Panc1 (cell line): ENCODE results near the gene ECHS1. TPM values are rescaled to one million over a fixed set of nuclear protein-coding genes. Genes with fewer than 3 reads are reported as not detected.

ENCODE experiments used
- ATAC-seq: fragments of 200-7000 bp; cut with Tn5 transposase; 2 replicates; pipeline ENCODE4 v1.9.1; 2020; ENCODE audit warnings: mild to moderate bottlenecking, moderate library complexity
- Bru-seq: library from RNA; stranded (reverse); fragments of 400-500 nt; gene quantifications from one replicate; lab custom pipeline; 2021; lab: Mats Ljungman, UMichigan
- BruChase-seq, 2 experiments: library from RNA; stranded (reverse); fragments of 400-500 nt; gene quantifications; one replicate each; lab custom pipeline; 2021; lab: Mats Ljungman, UMichigan
- BruUV-seq: library from RNA; stranded (reverse); fragments of 400-500 nt; replicated peaks from 2 replicates; lab custom pipeline; 2021; lab: Mats Ljungman, UMichigan
- CTCF ChIA-PET: fragments of 300-600 bp; sonication (Branson Sonifier 250); formaldehyde crosslinking; loops from one replicate; lab custom pipeline; 2022; ENCODE audit warnings: antibody characterized with exemption; lab: Charles Lee
- POLR2A ChIA-PET: fragments of 300-600 bp; sonication (Branson Sonifier 250); formaldehyde crosslinking; loops from one replicate; lab custom pipeline; 2022; ENCODE audit warnings: antibody characterized with exemption; lab: Charles Lee
- DNase-seq: peaks from one replicate; pipeline ENCODE4 v3.0.0-alpha.2; 2010; ENCODE audit warnings: low read depth, low spot score
- H3K27ac ChIP-seq: 2 replicates; pipeline ENCODE4 v1.5.1; 2011; ENCODE audit warnings: mild to moderate bottlenecking, low read length, inconsistent platforms
- H3K27me3 ChIP-seq: fragments of 200-500 bp; sonication (Bioruptor generic); 2 replicates; pipeline ENCODE4 v1.6.0; 2014; ENCODE audit warnings: low read length, inconsistent platforms; ENCODE audit not compliant: control insufficient read depth, insufficient read depth
- H3K36me3 ChIP-seq: fragments of 200-500 bp; sonication (Bioruptor generic); 2 replicates; pipeline ENCODE4 v1.5.1; 2014; ENCODE audit warnings: inconsistent platforms, mild to moderate bottlenecking, low read length, moderate library complexity; ENCODE audit not compliant: control insufficient read depth, insufficient read depth
- H3K4me1 ChIP-seq: 2 replicates; pipeline ENCODE4 v1.5.1; 2011; ENCODE audit warnings: inconsistent platforms, mild to moderate bottlenecking, low read length, moderate library complexity; ENCODE audit not compliant: control insufficient read depth, insufficient read depth
- H3K4me3 ChIP-seq, 2 experiments: 2 replicates each; pipeline ENCODE4 v1.5.1; 2011 to 2012; ENCODE audit warnings: low read depth in 2 of 2, low read length in 2 of 2, mild to moderate bottlenecking in 2 of 2, inconsistent platforms in 1 of 2, moderate library complexity in 1 of 2
- H3K9me3 ChIP-seq: fragments of 200-500 bp; sonication (Bioruptor generic); 2 replicates; pipeline ENCODE4 v1.5.1; 2014; ENCODE audit warnings: low read depth, mild to moderate bottlenecking, inconsistent platforms, low read length, moderate library complexity; ENCODE audit not compliant: control insufficient read depth, insufficient read depth
- CTCF ChIP-seq: fragments of 450-650 bp; IDR thresholded peaks from 2 replicates; pipeline ENCODE4 v1.5.1; 2017; ENCODE audit warnings: mild to moderate bottlenecking
- POLR2AphosphoS5 ChIP-seq: IDR thresholded peaks from 2 replicates; pipeline ENCODE4 v1.6.1; 2012; ENCODE audit warnings: mild to moderate bottlenecking, low read depth, low read length, moderate library complexity
- SIN3A ChIP-seq: IDR thresholded peaks from 2 replicates; pipeline ENCODE4 v1.6.1; 2012; ENCODE audit warnings: low read depth, mild to moderate bottlenecking, low read length, moderate library complexity, borderline replicate concordance; ENCODE audit not compliant: insufficient read depth
- TCF7L2 ChIP-seq: IDR thresholded peaks from 2 replicates; pipeline ENCODE4 v1.6.1; 2011; ENCODE audit warnings: mild to moderate bottlenecking, low read depth, low read length, inconsistent platforms
- in situ Hi-C: cut with HindIII; loops from 2 replicates; pipeline ENCODE4 v1.10.0; 2016; ENCODE audit warnings: low sequenced_read_pairs, low pct_unique_long_range_greater_than_20kb
- intact Hi-C: fragments of 100-400 bp; cut with micrococcal nuclease; formaldehyde crosslinking; loops from one replicate; pipeline ENCODE4 v1.10.0; 2022; ENCODE audit not compliant: unreplicated experiment
- long read RNA-seq: library from polyadenylated mRNA; unstranded; transcript quantifications from one replicate; pipeline ENCODE4 v2.0.0, GENCODE V29; 2021; ENCODE audit not compliant: unreplicated experiment
- polyA plus RNA-seq: library from polyadenylated mRNA; unstranded; fragments of >200 nt; gene quantifications from one replicate; pipeline ENCODE4 v1.2.1, GENCODE V29; 2012; ENCODE audit warnings: missing spikeins; ENCODE audit not compliant: insufficient read length
- total RNA-seq: library from RNA; stranded (reverse); gene quantifications from one replicate; pipeline ENCODE4 v1.2.1, GENCODE V29; 2021; ENCODE audit not compliant: unreplicated experiment
- TF ChIP-seq, protein P1 (sequence below), 2 experiments: IDR thresholded peaks; 2 replicates each; pipeline ENCODE4 v1.6.1; 2011 to 2012; ENCODE audit warnings: low read depth in 2 of 2, control low read depth in 1 of 2, low read length in 1 of 2, mild to moderate bottlenecking in 1 of 2, moderate library complexity in 1 of 2; ENCODE audit not compliant: insufficient read depth in 1 of 2

The ECHS1 gene
- total RNA-seq: 165 TPM
- polyA plus RNA-seq: 226 TPM
- Bru-seq, nascent RNA: percentile 75 among the genes with signal in this experiment
- BruChase-seq, experiment 1, labeled RNA remaining after a 2-hour chase: percentile 81 among the genes with signal in this experiment
- BruChase-seq, experiment 2, labeled RNA remaining after a 6-hour chase: percentile 90 among the genes with signal in this experiment
- long read RNA-seq, transcript ECHS1-201 (8 exons, 1,617 nt): major isoform, 509 of 572 reads
- long read RNA-seq, partial matches to known transcripts: 21 of 572 reads
- long read RNA-seq, other reads (novel, unspliced or antisense): 42 of 572 reads

DNA sequence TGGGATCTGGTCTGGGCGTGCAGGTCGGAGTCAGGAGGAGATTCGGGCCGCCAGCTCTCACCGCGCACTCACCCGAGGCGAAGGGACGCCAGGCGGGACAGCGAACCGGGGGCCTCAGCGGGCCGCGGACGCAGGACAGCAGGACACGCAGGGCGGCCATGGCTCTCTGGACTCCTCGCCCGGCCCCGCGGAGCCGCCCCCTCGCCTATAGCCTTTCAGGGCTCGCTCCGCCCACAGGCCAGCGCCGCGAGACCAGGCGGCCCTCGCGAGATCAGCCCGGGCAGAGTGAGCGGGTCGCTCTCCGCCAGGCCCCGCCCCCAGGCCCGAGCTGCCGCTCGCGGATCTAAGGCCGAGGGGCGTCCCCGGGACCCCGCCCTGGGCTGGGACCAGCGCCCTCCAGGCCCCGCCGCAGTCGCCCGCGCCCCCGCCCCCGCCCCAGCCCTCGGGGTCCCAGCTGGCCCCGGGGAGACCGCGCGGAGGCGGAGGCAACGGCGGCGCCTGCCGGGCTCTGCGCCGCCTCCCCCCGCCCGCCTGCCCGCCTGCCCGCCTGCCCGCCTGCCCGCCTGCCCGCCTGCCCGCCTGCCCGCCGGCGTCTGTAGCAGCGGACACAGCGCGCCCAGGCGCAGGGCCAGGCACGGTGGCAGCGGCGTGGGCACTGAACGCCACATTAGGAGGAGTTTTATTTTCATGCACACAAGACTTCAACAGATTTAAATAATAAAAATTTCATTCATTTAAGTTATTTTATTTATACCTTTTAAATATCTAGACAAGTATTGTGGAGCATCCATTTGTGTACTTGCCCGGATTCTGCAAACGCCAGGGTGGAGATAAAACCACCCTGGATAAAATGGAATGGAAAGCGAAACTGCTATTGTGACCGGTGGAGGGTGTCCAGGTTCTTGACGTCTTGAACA is at the start of gene ECHS1:
Gene ECHS1, minus strand, starts transcription at position 181 of the 917 bp plus-strand sequence. Its CDS starts 21 bp downstream, at position 160.
- peaks cover 9% of the 10 kb centered on the region for H3K4me1 ChIP-seq
- no peaks in the 10 kb centered on the region for H3K9me3 ChIP-seq
- POLR2A ChIA-PET: no interaction called here
- H3K4me3 ChIP-seq: peak within 1 kb of the TSS; percentile 57 to 59
- TF ChIP-seq CTCF: no peak
- TF ChIP-seq POLR2AphosphoS5: peak; percentile 88
- no peak for TF ChIP-seq TCF7L2
- TF ChIP-seq, protein P1, sequence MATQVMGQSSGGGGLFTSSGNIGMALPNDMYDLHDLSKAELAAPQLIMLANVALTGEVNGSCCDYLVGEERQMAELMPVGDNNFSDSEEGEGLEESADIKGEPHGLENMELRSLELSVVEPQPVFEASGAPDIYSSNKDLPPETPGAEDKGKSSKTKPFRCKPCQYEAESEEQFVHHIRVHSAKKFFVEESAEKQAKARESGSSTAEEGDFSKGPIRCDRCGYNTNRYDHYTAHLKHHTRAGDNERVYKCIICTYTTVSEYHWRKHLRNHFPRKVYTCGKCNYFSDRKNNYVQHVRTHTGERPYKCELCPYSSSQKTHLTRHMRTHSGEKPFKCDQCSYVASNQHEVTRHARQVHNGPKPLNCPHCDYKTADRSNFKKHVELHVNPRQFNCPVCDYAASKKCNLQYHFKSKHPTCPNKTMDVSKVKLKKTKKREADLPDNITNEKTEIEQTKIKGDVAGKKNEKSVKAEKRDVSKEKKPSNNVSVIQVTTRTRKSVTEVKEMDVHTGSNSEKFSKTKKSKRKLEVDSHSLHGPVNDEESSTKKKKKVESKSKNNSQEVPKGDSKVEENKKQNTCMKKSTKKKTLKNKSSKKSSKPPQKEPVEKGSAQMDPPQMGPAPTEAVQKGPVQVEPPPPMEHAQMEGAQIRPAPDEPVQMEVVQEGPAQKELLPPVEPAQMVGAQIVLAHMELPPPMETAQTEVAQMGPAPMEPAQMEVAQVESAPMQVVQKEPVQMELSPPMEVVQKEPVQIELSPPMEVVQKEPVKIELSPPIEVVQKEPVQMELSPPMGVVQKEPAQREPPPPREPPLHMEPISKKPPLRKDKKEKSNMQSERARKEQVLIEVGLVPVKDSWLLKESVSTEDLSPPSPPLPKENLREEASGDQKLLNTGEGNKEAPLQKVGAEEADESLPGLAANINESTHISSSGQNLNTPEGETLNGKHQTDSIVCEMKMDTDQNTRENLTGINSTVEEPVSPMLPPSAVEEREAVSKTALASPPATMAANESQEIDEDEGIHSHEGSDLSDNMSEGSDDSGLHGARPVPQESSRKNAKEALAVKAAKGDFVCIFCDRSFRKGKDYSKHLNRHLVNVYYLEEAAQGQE (IDR thresholded peaks at IDR 0.05; ENCODE audit: insufficient read depth in 1 of 2, low read depth in 2 of 2, low read length in 1 of 2): no peak
- TF ChIP-seq SIN3A: peak; percentile 91; the same call in 1 of the 2 replicates
- CTCF ChIA-PET: no interaction called here
- ATAC-seq (peak; percentile 98), DNase-seq (peak; percentile 55)
- peaks cover 10% of the 10 kb centered on the region; the same call in 1 of the 2 replicates for H3K36me3 ChIP-seq
- intact Hi-C loops (no loop called here), in situ Hi-C loops (no loop called here)
- H3K27me3 ChIP-seq: no peaks in the 10 kb centered on the region
- H3K27ac ChIP-seq: peak within 1 kb of the TSS; percentile 86
- BruUV-seq: no TSS peak

DNA sequence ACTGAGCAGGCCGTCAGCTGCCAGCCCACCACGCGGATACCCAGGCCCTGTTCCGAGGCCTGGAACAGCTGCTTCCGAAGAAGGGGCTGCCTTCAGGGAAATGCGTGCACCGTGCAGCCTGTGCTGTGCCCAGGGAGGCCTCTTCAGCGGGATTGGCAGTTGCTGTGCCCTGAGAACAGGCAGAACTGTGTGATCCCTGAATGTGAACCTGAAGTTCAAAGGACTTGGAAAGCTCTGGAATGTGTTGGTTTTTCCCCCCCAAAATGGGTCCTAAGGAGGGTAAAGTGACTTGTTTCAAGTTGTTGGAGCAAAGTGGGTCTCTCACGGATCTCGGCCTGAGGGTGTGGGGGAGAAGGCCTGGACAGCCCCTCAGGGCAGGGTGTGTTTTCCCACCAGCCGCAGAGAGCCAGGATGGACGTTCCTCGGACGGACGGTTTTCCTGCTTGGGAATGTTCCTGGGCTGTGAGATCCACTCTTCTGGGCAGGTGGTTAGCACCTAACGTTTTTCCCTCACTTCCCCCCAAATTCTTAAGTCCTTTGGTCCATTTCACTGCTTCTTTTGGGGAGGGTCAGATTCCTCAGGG is 49.2 kb upstream of the ECHS1 start:
- H3K4me1 ChIP-seq: peaks cover 21% of the 10 kb centered on the region
- intact Hi-C loops: no loop called here
- H3K4me3 ChIP-seq: no peak overlapping the region
- CTCF ChIA-PET: no interaction called here
- BruUV-seq: no TSS peak
- peak; percentile 25 for ATAC-seq
- H3K9me3 ChIP-seq: no peaks in the 10 kb centered on the region
- no peaks in the 10 kb centered on the region for H3K36me3 ChIP-seq
- 0 out of 2 replicates have a peak, but pooled peaks have one; percentile 15 for TF ChIP-seq POLR2AphosphoS5
- TF ChIP-seq CTCF: no peak
- POLR2A ChIA-PET: interaction anchor here (0.5 to 0.6 kb wide), 2 partner anchors 26 to 27 kb away, joined by 3 to 26 read pairs; no protein-coding TSS in a partner anchor
- in situ Hi-C loops: no loop called here
- DNase-seq: no peak
- no peak overlapping the region for H3K27ac ChIP-seq
- H3K27me3 ChIP-seq: no peaks in the 10 kb centered on the region
